Activated gamma-delta T cell (primary cell): ENCODE results near the gene GALNT2.

Experiments used
- DNase-seq: peaks from one replicate; lab custom pipeline; 2025; lab: John Stamatoyannopoulos, UW

Gene GALNT2

DNA sequence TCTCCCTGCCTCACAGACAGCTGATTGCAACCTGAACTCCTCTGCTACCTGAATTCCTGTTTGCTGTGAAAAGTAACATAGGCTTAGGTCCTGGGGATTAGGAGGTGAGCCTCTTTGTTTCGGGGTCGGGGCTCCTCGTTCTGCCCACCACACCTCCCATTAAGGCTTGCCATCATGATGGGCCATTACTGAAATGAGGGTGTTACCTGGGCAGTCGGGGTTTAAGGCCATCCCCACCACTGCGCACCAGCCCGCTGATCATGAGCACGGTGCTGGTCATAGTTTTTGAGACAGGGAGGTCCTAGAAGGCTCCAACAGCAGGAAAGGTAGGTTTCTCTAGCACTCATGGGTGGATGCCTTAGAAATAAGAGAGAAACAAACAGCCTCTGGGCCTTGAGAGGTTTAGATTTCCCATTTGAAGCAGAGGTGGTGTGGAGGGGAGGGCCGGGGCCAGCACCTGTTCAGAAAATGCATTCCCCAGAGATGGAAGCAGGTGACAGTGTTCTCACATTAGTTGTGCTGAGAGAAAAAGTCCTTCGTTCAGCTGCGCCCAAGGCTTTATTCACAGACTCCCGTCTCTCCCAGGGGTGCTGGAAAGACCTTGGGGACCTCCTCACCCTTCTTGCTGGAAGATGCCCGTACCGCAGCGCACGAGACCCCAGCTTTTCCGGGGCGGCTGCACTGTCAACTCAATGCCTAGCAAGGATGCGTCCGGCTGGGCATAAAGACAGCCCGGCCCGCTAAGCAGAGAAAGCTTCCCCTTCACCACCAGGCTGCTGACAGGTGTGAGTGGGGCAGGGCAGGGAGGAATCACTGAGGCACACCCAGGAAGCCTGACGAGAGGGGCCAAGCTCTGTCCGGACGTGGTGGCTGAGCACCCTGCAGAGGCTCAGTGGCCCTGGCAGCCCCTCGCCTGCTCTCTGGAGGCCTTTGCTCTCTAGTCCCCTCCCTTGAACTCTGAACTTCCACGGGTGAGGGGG, 233.6 kb downstream of the GALNT2 start:
- no peak for DNase-seq

DNA sequence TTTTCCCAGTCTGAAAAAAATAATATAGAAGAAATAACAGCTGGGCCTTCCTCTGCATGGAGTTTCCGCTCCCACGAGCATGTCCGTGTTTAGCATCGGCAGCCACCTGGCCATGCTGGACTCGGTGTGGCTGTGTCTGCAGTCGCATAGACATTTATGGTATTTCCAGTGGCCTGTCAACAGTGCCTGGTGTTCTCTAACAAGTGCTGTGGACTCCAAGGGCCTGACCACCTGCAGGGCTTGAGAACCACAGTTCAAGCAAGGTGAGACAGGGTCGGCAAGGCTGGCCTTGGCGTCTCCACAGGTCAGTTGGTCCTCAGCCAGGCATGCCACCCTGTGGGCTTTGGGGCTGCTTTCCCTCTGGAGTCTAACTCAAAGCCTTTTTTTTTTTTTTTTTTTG, 234.3 kb downstream of the GALNT2 start:
- no peak for DNase-seq

DNA sequence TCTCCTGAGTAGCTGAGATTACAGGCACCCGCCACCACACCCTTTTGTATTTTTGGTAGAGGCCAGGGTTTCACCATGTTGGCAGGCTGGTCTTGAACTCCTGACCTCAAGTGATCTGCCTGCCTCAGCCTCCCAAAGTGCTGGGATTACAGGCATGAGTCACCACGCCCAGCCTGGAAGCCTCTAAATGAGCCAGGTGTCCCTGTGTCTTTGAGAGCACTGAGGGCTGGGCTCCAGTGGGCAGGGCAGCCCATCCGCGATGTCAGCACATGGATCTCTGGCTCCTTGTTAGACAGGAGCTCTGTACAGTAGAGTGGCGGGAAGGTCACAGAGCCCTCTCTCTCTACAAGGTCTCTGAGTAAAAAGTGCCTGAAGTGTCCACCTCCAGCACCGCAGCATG, 234.8 kb downstream of the GALNT2 start:
- no peak for DNase-seq

DNA sequence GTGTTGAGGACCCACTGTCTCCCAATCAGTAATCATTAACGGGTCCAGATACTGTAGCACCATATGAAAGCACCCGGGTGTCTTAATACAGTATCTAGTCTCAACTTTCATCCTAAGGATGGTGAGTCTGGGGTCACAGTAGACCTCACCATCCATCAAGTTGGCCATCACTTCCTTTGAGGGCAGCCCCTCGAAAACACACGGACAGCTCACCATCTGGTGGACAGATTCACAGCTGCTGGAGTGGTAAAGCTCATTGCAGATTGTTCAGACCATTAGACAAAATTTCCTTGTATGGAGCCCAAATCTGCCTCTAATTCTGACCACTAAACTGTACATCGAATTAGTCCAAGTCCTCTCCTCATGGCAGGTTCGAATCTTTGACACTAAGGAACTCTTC, 236.0 kb downstream of the GALNT2 start:
- no peak for DNase-seq

DNA sequence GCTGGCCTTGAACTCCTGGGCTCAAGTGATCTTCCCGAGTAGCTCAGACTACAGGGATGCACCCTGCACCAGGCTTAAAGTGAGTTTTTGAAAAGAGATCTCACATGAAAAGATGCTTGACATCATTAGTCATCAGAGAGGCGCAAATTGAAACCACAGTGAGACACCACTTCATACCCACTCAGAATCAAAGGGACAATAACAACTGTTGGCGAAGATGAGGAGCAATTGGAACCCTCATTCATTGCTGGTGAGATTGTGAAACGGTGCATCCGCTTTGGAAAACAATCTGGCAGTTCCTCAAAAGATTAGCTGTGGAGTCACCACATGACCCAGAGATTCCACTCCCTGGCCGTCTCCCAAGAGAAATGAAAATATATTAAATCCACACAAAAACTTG, 236.8 kb downstream of the GALNT2 start:
- DNase-seq, result no peak

DNA sequence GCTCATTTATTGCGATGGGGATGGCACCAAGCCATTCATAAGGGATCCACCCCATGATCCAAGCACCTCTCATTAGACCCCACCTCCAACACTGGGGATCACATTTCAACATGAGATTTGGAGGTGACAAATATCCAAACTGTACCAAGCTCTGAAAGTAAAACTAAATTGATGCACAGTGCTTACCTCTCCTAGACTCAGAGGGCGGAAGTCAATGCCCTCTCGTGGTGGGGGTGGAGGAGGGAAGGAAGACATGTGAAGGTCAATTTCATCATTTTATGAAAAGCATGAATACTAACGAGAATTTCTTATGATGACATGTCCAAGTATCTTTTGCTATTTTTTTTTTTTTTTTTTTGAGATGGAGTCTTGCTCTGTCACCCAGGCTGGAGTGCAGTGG, 239.1 kb downstream of the GALNT2 start:
- DNase-seq, result no peak

DNA sequence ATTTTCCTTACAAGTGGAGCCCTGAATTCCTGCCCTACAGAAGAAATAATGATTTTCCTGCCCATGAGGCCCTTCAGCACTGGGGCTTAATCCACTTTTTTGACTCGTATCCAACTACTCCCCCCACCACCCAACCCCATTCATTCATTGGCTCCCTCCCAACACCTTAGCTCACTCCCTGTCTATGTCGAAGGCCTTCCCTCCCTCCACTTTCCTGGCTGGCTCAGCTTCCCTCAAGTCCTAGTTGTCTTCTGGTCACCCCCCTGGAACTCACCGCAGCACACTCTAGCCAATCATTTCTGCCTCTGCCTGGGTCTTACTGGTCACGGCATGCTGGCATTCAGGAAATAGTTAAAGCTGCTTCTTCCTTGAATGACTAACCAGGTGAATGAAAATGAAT, 240.2 kb downstream of the GALNT2 start:
- DNase-seq, result no peak

DNA sequence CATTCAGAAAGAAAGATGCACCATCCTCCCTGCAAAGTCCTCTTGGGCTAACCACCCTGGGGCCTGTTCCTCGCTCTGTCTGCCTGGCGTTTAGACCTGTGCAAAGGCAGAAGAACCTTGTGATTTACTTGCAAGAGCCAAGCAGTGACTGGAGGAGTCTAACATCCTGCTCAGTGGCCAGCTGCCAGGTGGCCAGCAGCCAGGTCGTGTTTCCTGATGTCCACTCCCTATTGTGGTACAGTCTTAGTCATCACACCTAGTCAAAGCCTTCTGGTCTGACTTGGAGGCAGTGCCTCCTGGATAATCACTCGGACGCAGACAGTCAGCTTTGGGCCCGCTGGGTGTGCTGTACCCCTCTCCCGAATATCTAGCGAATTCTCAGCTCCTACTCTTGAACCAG, 241.0 kb downstream of the GALNT2 start:
- DNase-seq, result no peak

DNA sequence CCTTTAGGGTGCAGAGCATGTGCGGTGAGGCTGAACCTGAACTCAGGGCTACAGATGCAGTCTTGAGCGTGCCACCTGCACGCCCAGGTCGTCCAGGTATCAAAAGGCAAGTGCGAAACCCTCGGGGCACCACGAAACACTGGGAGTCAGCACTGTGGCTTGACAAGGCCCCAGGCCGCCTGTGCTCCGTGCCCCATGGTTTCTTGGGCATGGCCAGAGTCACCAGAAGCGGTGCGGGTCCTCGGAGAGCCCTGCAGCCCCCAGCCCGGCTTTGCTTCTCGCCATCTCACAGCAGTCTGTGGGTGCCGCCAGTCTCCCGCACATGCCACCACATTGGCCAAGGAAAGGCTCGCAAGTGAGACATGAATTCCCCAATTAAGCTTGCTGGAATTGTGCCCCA, 241.8 kb downstream of the GALNT2 start:
- no peak for DNase-seq

DNA sequence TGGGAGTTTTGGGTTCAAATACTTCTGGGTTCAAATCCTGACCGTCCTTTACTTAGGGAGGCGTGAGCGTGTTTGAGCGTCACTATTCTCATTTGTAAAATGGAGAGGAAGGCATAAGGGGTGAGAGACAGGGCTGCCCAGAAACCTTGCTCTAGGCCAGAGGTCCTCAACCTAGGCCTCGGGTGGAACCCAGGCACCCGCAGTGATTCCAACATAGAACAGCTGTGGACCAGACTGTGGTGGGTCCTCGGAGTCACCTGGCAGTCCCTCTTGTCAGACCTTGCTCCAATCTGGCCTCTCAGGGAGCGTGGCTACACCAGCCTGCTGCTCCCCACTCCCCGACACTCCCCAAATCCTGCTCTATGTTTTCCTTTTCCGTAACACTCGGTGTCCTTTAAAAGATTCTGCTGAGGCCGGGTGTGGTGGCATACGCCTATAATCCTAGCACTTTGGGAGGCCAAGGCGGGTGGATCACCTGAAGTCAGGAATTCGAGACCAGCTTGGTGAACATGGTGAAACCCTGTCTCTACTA, 242.7 kb downstream of the GALNT2 start:
- no peak for DNase-seq

DNA sequence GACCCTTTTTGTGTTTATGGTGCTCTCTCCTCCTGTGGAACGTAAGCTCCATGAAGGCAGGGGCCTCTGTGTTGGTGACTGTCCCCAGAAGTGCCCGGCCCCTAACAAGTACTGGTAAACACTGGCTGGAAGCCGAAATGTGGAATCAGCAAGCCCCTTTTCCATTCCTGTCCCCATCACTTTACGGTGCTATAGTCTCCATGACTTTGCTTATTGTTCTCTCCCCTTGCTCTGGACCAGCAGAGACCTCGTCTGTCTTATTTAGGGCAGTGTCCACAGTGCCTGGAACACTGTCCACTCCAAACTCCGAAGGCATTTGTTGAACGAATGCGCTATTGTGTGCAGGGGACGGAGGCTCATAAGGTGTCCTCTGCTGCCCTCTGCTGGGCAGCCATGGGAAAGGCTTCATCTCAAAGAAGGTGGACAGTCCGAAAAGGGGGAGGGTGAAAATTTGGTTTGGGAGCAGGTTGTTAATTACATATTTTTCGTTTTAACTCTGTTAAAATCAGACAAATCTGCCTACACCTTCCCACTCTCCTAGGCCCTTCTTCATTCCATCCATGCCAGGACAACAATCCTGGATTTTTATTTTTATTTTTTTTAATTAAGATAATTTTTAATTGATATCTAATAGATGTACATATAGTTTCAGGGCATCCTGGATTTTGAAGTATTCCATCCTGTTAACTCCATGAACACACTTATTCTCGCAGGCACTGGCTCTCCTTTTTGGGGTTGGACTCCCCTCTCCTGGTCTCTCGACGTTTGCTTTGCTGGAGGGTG, 243.5 kb downstream of the GALNT2 start:
- DNase-seq, result no peak

DNA sequence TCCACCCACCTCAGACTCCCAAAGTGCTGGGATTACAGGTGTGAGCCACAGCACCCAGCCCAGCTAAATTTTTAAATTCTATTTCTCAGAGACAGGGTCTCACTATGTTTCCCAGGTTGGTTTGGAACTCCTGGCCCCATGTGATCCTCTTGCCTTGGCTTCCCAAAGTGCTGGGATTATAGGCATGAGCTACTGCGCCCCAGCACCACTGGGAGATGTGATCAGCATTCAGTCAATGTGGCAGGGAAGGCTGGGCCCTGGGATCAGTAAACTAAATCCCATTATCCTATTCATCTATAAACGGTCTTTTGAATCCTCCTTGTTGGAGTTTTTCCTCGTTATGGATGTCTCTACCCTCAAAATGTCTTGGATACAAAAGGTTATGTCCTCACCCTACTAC, 245.6 kb downstream of the GALNT2 start:
- DNase-seq, result no peak

DNA sequence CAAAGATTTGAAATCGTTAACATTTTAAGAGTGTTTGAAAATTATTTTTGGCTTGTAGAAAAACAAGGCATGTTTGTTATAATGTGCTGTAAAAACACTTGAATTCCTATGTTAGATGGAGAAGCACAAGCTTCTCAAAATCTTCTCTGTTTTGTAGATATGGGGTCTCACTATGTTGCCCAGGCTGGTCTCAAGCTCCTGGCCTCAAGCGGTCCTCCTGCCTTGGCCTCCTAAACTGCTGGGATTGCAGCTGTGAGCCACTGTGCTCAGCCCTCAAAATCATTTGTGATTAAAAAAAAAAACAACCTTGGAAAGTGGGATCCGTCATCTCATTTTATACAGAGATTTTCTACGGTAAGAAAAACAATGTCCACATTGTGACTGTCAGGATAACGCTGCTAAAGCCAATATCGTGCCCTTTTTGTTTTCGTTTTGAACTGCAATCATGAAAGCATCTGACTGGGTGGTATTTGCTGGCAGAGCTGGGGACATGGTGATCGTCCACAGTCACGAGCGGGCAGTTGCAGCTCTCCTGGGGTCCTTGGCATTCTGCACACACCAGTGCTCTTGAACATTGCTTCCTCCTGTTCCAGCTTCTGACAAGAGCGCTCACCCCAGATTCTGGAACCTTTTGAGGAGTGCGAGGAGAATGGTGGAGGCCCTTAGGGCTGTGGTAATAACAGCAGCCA, 246.6 kb downstream of the GALNT2 start:
- no peak for DNase-seq

DNA sequence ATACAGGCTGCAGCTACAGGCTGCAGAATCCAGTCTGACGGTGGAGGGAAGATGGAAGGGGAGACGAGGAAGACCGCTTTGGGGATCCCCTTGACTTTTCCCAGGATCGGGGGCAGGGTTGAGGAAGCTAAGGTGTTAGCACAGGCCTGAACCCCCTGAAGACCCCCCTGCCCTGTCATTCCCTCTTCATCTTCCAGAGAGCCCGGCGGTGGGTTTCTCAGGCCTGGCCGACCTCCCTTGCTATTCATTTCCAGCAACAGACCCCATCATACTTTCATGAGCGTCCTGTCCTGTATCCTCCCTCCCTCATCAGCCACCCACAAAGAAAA, 247.1 kb downstream of the GALNT2 start:
- DNase-seq, result no peak

DNA sequence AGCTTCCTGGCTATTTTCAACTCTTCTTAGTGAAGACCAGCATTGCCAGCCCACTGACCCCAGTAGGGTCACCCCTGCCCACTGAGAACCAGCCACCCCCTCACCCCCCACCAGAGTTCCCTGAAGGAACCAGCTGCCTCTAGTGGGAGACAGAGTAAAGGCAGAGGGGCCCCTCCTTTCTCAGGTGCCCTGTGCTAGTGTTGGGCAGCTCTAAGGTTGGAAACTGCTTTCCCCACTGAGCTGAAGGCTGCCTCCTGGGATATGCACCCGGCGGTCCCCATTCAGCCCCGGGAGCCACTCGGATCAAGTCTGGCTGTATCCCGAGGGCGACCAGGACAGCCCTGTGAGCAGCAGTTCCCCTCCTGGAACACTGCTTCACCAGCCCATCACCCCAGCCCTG, 248.1 kb downstream of the GALNT2 start:
- no peak for DNase-seq

DNA sequence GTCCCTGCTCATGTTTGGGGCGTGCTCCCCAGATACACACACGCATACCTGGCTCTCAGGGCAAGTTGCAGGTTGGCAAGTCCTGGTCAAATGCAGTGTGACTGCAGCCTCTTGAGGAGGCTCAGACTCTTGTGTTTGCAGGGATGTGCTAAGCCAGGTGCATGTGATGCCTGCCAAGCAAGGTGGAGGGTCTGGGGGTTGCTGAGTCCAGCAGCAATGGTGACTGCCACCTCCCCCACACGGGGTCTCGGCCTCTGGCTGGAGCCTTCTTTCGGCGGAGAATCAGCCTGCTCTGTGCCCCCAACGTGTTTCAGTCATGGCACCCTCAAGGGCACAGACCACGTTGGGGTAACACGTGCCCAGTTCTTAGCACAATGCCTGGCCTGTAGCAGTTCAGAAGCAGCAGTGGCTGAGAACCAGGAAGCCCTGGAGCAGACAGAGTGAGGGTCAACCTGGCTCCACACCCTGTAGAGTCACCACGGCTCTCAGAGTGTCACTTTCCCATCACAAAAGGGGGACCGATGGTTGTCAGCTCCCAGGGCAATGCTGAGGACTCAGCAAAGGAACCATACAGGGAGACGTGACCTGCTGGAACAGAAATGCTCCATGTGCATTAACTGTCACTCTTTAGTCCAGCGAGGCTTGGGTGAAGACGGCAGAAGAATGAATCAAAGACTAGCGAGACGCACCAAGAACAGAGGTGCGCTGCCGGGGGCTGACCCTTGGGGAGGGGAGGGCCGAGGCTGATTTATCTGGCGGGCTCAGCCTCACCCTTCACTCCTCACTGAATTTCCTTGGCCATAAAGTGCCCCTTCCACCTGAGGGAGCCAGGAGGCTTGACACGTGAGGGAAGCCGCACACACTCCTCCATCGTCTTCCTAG, 250.1 kb downstream of the GALNT2 start:
- no peak for DNase-seq

DNA sequence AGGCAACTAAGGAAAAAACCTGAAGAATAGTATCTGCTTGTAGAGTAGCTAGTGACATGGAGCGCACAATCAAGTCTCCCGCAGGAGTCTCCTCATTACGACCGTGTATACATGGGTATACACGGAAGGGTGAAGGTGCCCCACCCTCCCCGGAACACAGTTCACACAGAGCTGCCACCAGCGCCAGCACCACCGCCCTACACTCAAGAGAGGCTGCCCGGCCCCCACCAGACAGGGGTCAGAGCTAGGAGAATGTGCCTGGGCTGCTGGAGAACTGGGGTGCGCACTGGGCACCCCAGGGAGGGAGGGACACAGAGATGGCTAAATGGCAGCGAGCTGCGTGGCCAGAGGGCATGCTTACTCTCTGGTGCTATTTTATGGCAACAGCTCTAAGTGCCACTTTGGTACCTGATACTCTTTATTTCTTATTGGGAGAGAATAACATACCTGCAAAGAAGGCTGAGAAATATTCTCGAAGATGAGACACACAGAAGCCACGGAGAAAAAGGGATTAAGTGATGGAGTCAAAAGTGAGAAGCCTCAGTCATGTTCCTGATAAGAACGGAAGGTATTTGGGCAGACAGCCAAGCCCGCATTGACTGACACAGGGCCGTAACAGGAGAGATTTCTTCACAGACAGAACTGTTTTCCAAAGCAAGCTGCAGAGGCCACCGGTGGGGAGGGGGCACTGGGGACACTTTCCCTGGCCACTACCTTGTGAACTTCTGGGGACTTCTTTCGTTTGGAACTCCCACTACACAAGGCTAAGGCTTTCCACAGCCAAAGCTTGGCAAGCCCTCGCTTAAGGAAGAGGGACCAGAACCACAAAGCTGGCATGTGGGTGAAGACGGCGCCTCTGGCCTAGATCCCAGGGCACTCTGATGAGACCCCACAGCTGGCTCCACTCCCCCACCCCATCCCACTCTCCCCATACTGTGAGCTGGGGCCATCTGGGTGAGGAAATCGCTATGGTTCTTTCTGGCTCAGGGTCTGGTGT, 251.1 kb downstream of the GALNT2 start:
- no peak for DNase-seq

DNA sequence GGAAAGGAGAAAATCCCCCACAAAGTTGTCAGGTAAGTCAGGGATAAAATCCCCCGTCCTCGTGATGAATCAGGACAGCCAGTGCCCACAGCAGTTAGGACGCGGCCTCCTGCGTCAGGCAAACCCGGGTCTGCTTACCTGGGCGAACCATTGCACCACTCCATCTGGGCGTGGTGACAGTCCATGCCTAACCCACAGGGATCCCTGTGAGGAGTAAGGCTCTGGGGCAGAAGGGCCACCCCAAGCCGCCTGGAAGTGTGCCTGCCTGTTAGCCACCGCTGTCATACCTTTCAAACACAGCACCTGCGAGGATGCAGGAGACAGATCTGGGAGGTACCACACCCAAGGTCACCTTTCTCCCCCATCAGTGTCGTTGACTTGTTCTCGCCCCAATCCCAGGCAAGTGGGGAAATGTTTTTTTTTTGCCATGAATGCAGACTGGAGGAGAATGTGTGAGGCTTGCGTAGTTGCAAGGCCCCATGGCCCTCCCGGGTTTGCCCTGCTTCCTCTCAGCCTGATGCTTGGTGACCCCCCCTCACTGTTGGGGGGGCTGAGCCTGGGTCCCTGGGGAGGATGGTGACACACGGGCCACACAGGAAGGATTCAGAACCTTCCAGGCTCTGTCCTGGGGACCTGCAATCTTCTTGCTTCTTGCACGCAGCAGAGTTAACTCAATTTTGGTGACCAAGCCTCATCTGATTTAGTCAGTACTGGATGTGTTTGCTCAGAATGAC, 252.1 kb downstream of the GALNT2 start:
- DNase-seq, result no peak

DNA sequence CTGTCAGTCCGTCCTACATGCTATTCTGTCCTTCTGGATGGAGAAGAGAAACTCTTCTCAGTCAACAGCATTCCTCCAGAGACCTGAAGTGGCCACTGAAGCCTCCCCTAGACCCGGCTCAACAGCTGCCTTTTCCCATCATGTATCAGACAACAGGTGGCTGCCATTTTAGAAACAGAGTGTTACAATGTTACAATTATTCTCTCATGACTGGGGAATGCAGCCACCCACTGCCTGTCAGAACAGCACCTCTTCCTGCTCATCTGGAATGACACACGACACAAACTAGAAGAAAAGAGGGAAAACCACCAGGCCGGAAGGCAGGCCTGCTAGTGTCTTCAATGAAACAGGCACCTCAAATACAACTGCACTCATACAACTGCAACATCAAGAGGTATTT, 253.8 kb downstream of the GALNT2 start:
- DNase-seq, result no peak
